NCI-H2029 treated with DMSO at 0.1 percent for 48 hours (cell line): ENCODE data around the gene CACNA1D.

ENCODE experiments used
- DNase-seq: peaks from one replicate; lab custom pipeline; 2025; lab: John Stamatoyannopoulos, UW

CACNA1D gene

DNA sequence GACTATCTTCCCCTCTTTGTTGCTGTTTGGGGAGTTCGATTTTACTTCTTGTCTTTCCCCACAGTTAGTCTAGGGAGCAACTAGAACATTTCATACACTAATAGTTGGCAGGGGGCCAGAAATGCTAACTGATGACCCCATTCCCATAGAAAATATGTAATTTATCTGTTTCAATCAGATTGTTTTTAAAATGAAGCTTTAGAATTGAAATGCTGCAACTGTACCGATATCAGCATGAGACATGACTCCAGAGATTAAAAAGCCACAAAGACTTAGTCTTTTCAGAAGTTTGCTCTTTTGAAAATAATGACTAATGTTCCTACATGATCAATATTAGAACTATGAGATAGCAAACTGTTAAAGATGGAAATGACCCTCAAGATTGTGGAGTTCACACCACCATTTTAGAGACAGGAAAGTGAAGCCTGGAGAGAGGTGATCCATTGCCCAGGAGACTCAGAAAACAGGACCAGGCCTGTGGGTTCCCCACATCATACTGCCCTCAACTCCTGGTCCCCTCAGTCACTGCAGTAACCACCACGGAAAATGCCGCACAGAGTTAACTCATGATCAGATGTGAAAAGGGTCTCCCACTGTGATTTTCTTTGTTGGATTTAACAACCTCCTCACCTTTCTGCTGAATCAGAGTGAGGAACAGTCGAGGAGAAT, 221.5 kb downstream of the CACNA1D start:
- DNase-seq = no peak

DNA sequence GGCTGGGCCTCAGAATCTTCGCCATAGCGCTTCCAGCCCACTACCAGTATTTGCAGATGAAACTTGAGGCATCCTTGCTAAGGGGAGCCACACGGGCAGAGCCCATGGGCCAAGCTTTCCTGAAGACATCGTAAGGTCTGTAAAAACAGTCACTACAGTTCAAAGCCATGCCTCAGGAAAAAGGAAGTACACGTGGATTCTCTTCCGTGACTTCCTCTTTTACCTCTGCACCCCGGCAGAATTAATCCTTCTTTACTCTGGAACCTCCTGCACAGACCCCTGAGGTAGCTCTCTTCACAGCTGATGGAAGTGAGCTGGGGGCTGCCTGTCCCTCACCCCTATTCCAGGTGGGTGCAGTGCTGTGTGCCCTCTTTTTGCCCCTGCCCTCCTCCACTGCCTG, 222.6 kb downstream of the CACNA1D start:
- DNase-seq = no peak

DNA sequence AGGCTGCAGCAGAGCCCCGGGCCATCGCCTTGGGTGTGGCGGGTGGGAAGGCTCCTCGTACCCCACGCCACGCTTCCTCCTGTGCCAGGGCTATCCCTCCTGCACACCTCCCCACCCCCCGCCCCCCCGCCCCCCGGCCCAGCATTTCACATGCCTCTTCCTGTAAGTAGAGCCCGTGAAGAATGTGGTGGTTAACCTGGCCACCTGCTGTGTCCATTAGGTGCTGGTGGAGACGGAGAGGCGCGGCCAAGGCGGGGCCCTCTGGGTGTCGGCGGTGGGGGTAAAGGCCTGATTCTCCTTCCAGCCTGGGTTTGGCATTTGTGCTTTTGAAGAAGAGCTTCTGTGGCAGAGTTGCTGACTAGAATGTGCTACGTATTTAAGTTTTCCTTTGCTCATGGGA, 224.1 kb downstream of the CACNA1D start:
- DNase-seq = no peak

DNA sequence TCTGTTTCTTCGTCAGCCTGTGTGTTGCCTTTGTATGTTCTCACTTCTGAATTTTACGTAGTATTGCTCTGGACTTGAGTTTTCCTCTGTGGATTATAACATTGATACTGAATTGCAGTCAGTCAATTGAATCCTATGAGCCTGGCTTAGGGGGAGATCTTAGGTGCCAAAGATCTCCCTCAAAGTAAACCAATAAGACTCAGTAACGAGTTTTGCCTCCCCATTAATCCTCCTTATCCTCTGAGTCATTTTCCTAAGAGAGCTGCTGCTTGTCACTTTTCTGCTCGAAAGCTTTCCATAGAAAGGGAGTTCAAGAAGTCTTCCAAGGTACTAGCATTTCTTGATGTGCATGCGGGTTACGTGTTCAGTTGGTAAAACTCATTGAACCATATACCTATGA, 225.4 kb downstream of the CACNA1D start:
- DNase-seq = no peak

- DNase-seq = no peak
These were observed 227.0 kb downstream of the CACNA1D start for GRCh38 chr3:53721187-53722119.

GRCh38 chr3:53724566-53724965, 230.2 kb downstream of the CACNA1D start:
- no peak for DNase-seq

- no peak for DNase-seq
These were observed 231.1 kb downstream of the CACNA1D start for GRCh38 chr3:53725387-53725995.

GRCh38 chr3:53726643-53727042, 232.2 kb downstream of the CACNA1D start:
- DNase-seq = no peak

- DNase-seq = no peak
These were observed 234.2 kb downstream of the CACNA1D start for GRCh38 chr3:53728606-53729005.

DNA sequence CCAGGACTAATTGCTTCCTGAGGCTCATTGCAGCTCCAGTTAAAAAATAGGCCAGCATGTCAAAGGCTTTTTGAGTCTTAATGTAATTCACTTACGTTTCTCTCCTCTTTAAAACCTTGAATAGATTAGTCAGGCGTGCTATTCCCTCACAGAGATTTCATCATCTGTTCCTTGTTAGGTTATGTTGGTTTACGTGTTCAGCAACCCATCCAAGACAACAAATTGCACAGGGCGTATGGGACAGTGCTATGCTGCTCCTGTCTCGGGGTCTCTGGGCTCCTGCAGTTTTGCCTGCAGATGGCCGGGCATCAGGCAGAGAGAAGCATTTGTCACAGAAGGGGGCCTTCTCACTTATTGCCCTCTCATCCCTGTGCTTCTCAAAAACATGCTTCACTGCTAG, 234.7 kb downstream of the CACNA1D start:
- no peak for DNase-seq

DNA sequence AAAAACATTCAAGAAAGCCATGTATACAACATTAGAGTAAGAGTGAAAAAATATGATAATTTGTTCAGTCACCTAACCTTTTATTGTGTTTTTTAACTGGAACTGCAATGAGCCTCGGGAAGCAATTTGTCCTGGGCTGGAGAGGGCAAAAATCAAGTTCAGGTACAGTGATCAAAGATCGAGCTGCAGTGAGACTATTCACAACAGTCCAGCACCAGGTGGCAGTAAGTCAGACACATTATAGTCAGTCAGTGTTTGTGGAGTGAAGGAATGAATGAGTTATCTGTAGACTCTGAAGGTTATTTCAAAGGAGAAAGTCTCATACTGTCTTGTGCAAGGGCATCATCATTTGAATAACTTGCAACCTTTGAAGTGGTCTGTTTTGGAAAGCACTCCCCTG, 235.2 kb downstream of the CACNA1D start:
- DNase-seq = no peak

- DNase-seq = no peak
These were observed 236.2 kb downstream of the CACNA1D start for GRCh38 chr3:53730576-53730975.

DNA sequence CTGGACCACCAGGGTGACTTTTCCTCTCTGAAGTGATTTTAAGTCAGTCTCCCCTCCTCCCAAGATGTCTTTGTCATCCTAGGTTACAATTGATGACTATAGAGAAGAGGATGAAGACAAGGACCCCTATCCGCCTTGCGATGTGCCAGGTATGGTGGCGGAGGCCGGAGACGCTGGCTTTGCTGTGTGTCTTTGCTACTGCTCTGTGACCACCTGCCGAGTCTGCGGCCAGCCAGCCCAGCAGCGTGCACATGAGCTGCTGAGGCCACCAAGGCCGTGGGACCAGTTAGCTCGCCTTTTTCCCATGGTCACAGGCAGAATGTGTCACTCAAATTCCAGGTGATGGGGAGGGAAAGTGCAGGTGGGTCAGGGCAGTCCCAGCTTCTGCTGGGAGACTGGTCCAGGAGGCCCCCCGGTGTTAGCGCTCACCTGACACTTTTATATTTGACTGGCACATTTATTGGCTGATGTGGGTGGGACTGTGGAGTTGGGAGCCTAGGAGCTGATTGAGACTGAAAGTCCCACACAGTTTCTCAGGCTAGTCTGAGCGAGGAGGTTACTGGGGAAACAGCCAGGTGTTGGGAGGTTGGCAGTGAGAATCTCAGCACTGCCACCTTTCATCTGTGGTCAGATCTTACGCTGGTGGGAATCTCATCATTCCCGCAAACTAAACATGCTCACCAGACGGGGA, 237.7 kb downstream of the CACNA1D start:
- no peak for DNase-seq

- DNase-seq = no peak
These were observed 239.0 kb downstream of the CACNA1D start for GRCh38 chr3:53733446-53733845.

DNA sequence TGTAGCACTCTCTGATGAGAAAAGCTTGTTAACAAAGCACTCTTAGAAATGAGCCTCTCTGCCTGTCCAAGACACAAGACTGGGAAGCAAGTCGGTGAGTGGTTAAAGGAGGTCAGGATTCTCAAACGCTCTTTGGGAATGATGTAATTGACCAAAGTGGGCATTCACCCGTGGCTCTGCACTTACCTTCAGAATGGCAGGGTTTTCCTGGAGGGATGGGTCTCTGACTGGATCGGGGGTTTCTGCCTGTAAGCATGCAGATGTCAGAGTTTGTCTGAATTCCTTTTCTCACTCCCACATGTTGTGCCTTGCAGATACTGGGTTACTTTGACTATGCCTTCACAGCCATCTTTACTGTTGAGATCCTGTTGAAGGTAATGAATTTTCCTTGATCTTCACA, 245.6 kb downstream of the CACNA1D start:
- DNase-seq = no peak

DNA sequence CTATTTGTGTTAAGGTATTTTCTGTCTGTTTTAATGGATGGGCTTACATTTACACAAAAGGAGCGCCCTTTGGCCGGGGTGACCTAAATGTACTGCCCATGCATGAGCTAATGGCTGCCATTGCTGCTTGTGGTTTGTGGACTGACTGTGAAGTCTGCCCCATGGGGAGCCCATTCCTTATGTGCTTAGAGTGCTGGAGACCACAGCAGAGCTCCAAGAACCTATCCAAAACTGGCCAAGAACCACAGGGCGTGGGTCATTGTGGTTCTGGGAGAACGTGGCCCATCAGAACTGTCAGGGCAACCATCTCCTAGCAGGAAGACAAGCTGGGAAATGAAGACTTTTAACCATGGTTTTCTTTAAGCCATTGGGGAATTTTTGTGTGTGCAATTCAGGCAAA, 246.5 kb downstream of the CACNA1D start:
- no peak for DNase-seq

- DNase-seq = peak; percentile 61
These were observed 249.9 kb downstream of the CACNA1D start for GRCh38 chr3:53744351-53744750.

DNA sequence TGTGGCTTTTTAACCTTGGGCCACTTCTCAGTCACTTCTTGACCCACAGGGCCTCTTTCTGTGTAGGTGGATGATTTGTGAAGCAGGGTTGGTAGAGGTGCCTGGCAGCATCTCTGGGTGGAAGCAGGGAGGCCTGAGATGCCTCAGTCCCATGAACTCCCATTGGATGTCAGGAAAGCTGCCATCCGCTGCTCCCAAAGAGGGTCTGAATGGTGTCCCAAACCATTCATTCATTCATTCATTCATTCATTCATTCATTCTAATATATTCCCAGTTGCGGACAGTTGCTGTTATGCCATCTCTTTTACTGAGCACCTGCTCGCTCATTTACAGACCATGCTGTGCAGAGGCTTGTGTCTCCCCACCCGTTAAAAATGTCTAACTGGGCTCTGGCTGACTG, 253.1 kb downstream of the CACNA1D start:
- no peak for DNase-seq

DNA sequence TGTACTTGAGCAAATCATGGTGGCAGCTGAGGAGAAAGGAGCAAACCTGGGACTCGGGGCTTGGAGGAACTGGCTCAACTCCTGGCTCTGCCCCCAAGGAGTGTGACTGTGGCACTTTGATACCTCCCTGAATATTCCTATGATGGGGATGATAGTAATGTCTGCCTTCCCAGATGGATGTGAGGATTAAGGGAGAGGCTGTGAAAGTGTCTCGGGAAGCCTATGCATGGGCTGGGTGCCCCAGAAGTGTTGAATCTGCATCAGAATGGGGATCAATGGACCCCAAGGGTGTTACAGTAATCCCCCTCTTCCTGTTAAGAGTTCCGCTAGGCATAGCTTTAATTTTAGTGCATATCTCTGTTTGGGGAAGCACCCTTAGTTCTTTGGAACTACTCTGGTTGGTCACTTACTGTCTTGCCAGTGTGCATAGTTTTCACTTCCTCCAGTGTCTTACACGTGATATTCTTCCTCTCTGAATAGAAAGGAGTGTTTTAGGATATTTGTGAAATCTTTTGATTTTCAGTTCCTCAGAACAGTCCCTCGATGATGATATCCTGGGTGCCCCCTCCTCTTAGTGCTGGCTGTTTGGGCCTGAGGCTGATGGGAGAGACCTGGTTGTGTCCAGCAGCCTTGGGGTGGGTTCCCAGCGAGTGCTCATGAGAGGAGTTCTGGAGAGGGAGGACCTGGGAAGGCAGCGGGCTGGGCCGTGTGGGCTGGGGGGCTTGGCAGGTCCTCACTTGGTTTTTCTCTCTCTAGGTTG, 254.3 kb downstream of the CACNA1D start:
- DNase-seq = no peak

- DNase-seq = no peak
These were observed 255.0 kb downstream of the CACNA1D start for GRCh38 chr3:53749448-53749847.
